HEK293 (cell line): ENCODE measurements around the gene TNRC6A.

ENCODE experiments used
- CTCF ChIA-PET: fragments of 350-600 bp; formaldehyde crosslinking; extraction: SDS; loops from one replicate; lab custom pipeline; 2021; ENCODE audit warnings: antibody characterized with exemption; lab: Yijun Ruan, JAX
- POLR2A ChIA-PET: fragments of 300-600 bp; formaldehyde crosslinking; extraction: SDS; loops from one replicate; lab custom pipeline; 2020; ENCODE audit warnings: antibody characterized with exemption, inconsistent platforms; lab: Yijun Ruan, JAX
- H3K27ac ChIP-seq: fragments of 200-500 bp; sonication (Bioruptor generic); 2 replicates; pipeline ENCODE4 v1.5.1; 2014; ENCODE audit warnings: low read depth, low read length, control low read depth, inconsistent platforms; ENCODE audit errors: extremely low read depth
- H3K36me3 ChIP-seq, 2 experiments: fragments of 200-500 bp in 1 of 2; sonication (Bioruptor generic) in 1 of 2; 1 replicate in 1 of 2; 2 replicates in 1 of 2; pipeline ENCODE4 v1.5.1; 2014 to 2017; ENCODE audit warnings: inconsistent platforms in 2 of 2, low read length in 2 of 2; ENCODE audit not compliant: control insufficient read depth in 2 of 2, insufficient read depth in 1 of 2
- H3K4me1 ChIP-seq: fragments of 200-500 bp; sonication (Bioruptor generic); 2 replicates; pipeline ENCODE4 v1.5.1; 2014; ENCODE audit warnings: mild to moderate bottlenecking, low read length, inconsistent platforms; ENCODE audit not compliant: control insufficient read depth, insufficient read depth
- H3K4me3 ChIP-seq: 2 replicates; pipeline ENCODE4 v1.5.1; 2011; ENCODE audit warnings: low read depth, mild to moderate bottlenecking, control low read depth, low read length, moderate library complexity
- H3K9me3 ChIP-seq: fragments of 200-500 bp; sonication (Bioruptor generic); 2 replicates; pipeline ENCODE4 v1.5.1; 2014; ENCODE audit warnings: low read depth, low read length, inconsistent platforms; ENCODE audit not compliant: control insufficient read depth, insufficient read depth
- FEZF1 ChIP-seq: fragments of 450-650 bp; formaldehyde crosslinking; IDR thresholded peaks from 2 replicates; pipeline ENCODE4 v1.5.1; 2016; ENCODE audit warnings: missing biosample characterization, missing genetic modification characterization
- GLI4 ChIP-seq: fragments of 450-650 bp; formaldehyde crosslinking; IDR thresholded peaks from 2 replicates; pipeline ENCODE4 v1.5.1; 2016; ENCODE audit warnings: missing biosample characterization, missing genetic modification characterization
- GLIS1 ChIP-seq: fragments of 450-650 bp; formaldehyde crosslinking; IDR thresholded peaks from 2 replicates; pipeline ENCODE4 v1.5.1; 2016; ENCODE audit warnings: missing biosample characterization, missing genetic modification characterization
- IKZF3 ChIP-seq: fragments of 450-650 bp; IDR thresholded peaks from 2 replicates; pipeline ENCODE4 v1.5.0; 2018; ENCODE audit warnings: missing biosample characterization, mild to moderate bottlenecking, missing genetic modification characterization, moderate library complexity
- KLF7 ChIP-seq: fragments of 450-650 bp; formaldehyde crosslinking; IDR thresholded peaks from 2 replicates; pipeline ENCODE4 v1.5.1; 2016; ENCODE audit warnings: missing biosample characterization, missing genetic modification characterization, borderline replicate concordance
- MZF1 ChIP-seq: fragments of 450-650 bp; formaldehyde crosslinking; IDR thresholded peaks from 2 replicates; pipeline ENCODE4 v1.5.1; 2017; ENCODE audit warnings: missing biosample characterization, missing genetic modification characterization, borderline replicate concordance
- OVOL3 ChIP-seq: fragments of 450-650 bp; formaldehyde crosslinking; IDR thresholded peaks from 2 replicates; pipeline ENCODE4 v1.5.1; 2016; ENCODE audit warnings: missing biosample characterization, missing genetic modification characterization
- PRDM1 ChIP-seq: fragments of 450-650 bp; formaldehyde crosslinking; IDR thresholded peaks from 2 replicates; pipeline ENCODE4; 2016; ENCODE audit warnings: missing biosample characterization, missing genetic modification characterization
- SETDB1 ChIP-seq: IDR thresholded peaks from one replicate; pipeline ENCODE4 v1.6.1; 2017; ENCODE audit warnings: mild to moderate bottlenecking, low read length, moderate library complexity, mixed read lengths; ENCODE audit not compliant: insufficient read length
- ZBTB1 ChIP-seq: fragments of 450-650 bp; formaldehyde crosslinking; IDR thresholded peaks from 2 replicates; pipeline ENCODE4 v1.5.1; 2016; ENCODE audit warnings: missing biosample characterization, missing genetic modification characterization
- ZBTB20 ChIP-seq: fragments of 450-650 bp; formaldehyde crosslinking; IDR thresholded peaks from 2 replicates; pipeline ENCODE4 v1.5.1; 2016; ENCODE audit warnings: missing biosample characterization, missing genetic modification characterization
- ZEB2 ChIP-seq: fragments of 450-650 bp; formaldehyde crosslinking; IDR thresholded peaks from 2 replicates; pipeline ENCODE4 v1.5.1; 2016; ENCODE audit warnings: missing biosample characterization, missing genetic modification characterization
- ZFP69B ChIP-seq: fragments of 450-650 bp; formaldehyde crosslinking; IDR thresholded peaks from 2 replicates; pipeline ENCODE4 v1.5.1; 2016; ENCODE audit warnings: missing biosample characterization, missing genetic modification characterization
- ZNF121 ChIP-seq: fragments of 450-650 bp; formaldehyde crosslinking; IDR thresholded peaks from 2 replicates; pipeline ENCODE4 v1.5.1; 2016; ENCODE audit warnings: missing biosample characterization, missing genetic modification characterization
- ZNF23 ChIP-seq: fragments of 450-650 bp; formaldehyde crosslinking; IDR thresholded peaks from 2 replicates; pipeline ENCODE4 v1.5.1; 2016; ENCODE audit warnings: missing biosample characterization, missing genetic modification characterization, borderline replicate concordance
- ZNF354C ChIP-seq: fragments of 450-650 bp; formaldehyde crosslinking; IDR thresholded peaks from 2 replicates; pipeline ENCODE4 v1.5.1; 2016; ENCODE audit warnings: missing biosample characterization, missing genetic modification characterization, low read depth, borderline replicate concordance
- ZNF366 ChIP-seq: fragments of 450-650 bp; formaldehyde crosslinking; conservative IDR thresholded peaks from 2 replicates; pipeline ENCODE4 v1.5.1; 2016; ENCODE audit warnings: missing biosample characterization, missing genetic modification characterization
- ZNF423 ChIP-seq: fragments of 450-650 bp; formaldehyde crosslinking; IDR thresholded peaks from 2 replicates; pipeline ENCODE4 v1.5.1; 2016; ENCODE audit warnings: missing biosample characterization, missing genetic modification characterization
- ZNF473 ChIP-seq: fragments of 450-650 bp; formaldehyde crosslinking; IDR thresholded peaks from 2 replicates; pipeline ENCODE4 v1.5.1; 2017; ENCODE audit warnings: missing biosample characterization, missing genetic modification characterization
- ZNF558 ChIP-seq: fragments of 450-650 bp; formaldehyde crosslinking; IDR thresholded peaks from 2 replicates; pipeline ENCODE4 v1.5.1; 2016; ENCODE audit warnings: missing biosample characterization, missing genetic modification characterization
- ZNF596 ChIP-seq: fragments of 450-650 bp; IDR thresholded peaks from 2 replicates; pipeline ENCODE4 v1.5.0; 2018; ENCODE audit warnings: missing biosample characterization, mild to moderate bottlenecking, missing genetic modification characterization, moderate library complexity
- ZNF629 ChIP-seq: fragments of 450-650 bp; formaldehyde crosslinking; IDR thresholded peaks from 2 replicates; pipeline ENCODE4 v1.5.1; 2017; ENCODE audit warnings: missing biosample characterization, missing genetic modification characterization
- ZNF639 ChIP-seq: fragments of 450-650 bp; formaldehyde crosslinking; IDR thresholded peaks from 2 replicates; pipeline ENCODE4 v1.5.1; 2016; ENCODE audit warnings: missing biosample characterization, missing genetic modification characterization
- ZNF645 ChIP-seq: fragments of 450-650 bp; formaldehyde crosslinking; IDR thresholded peaks from 2 replicates; pipeline ENCODE4; 2016; ENCODE audit warnings: missing biosample characterization, missing genetic modification characterization
- ZNF654 ChIP-seq: fragments of 450-650 bp; formaldehyde crosslinking; IDR thresholded peaks from 2 replicates; pipeline ENCODE4 v1.5.1; 2016; ENCODE audit warnings: low read depth, missing biosample characterization, missing genetic modification characterization
- ZNF660 ChIP-seq: fragments of 450-650 bp; IDR thresholded peaks from 2 replicates; pipeline ENCODE4 v1.5.1; 2018; ENCODE audit warnings: missing biosample characterization, mild to moderate bottlenecking, missing genetic modification characterization
- ZNF843 ChIP-seq: fragments of 450-650 bp; formaldehyde crosslinking; IDR thresholded peaks from 2 replicates; pipeline ENCODE4 v1.5.1; 2016; ENCODE audit warnings: missing biosample characterization, missing genetic modification characterization
- ZSCAN23 ChIP-seq: fragments of 450-650 bp; formaldehyde crosslinking; IDR thresholded peaks from 2 replicates; pipeline ENCODE4 v1.5.1; 2016; ENCODE audit warnings: missing biosample characterization, missing genetic modification characterization

The TNRC6A gene

DNA sequence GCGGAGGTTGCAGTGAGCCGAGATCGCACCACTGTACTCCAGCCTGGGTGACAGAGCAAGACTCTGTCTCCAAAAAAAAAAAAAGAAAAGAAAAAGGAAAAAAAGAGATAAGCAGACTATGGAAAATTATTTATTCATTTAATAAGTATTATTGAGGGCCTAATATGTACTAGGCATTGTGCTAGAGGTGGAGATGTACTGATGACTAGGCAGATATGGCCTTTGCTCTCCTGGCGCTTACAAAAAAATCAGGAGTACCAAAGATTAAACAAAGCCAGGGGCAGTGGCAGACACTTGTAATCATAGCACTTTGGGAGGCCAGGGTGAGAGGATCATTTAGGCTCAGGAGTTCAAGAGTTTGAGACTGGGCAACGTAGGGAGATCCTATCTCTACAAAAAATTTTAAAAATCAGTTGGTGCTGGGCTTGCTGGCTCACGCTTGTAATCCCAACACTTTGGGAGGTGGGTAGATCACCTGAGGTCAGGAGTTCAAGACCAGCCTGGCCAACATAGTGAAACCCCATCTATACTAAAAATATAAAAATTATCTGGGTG is 10.4 kb upstream of the TNRC6A start:
- CTCF ChIA-PET: interaction anchor here (0.6 kb wide), 1 partner anchor 194 kb away, joined by 3 read pairs; no protein-coding TSS in a partner anchor
- H3K27ac ChIP-seq: no peak overlapping the region
- POLR2A ChIA-PET: interaction anchor here (0.6 kb wide), 1 partner anchor 143 kb away, joined by 3 read pairs; no protein-coding TSS in a partner anchor

GRCh38 chr16:24721830-24722238 is 7.6 kb upstream of the TNRC6A start:
- POLR2A ChIA-PET: no interaction called here
- Histone ChIP-seq H3K4me1 (no peaks in the 10 kb centered on the region), H3K36me3 (no peaks in the 10 kb centered on the region), H3K9me3 (no peaks in the 10 kb centered on the region)
- no peak for TF ChIP-seq IKZF3 (tag by site-specific recombination)
- no peak for TF ChIP-seq ZNF645 (tag by site-specific recombination)
- no peak for TF ChIP-seq SETDB1
- TF ChIP-seq MZF1 (tag by site-specific recombination): no peak
- no peak for TF ChIP-seq PRDM1 (tag by site-specific recombination)
- no peak for TF ChIP-seq ZBTB1 (tag by site-specific recombination)
- no peak for TF ChIP-seq ZEB2 (tag by site-specific recombination)
- TF ChIP-seq ZNF654 (tag by site-specific recombination): no peak
- TF ChIP-seq, all 188 proteins: peak for 0
- no peak overlapping the region for H3K27ac ChIP-seq
- CTCF ChIA-PET: no interaction called here
- H3K4me3 ChIP-seq: no peak overlapping the region

More for the DNA sequence above, 10.4 kb upstream of the TNRC6A start:
- no peaks in the 10 kb centered on the region for H3K9me3 ChIP-seq
- TF ChIP-seq ZNF121 (tag by site-specific recombination) (0 out of 2 replicates have a peak, but pooled peaks have one; percentile 38), ZNF629 (tag by site-specific recombination) (no peak)
- no peaks in the 10 kb centered on the region for H3K4me1 ChIP-seq
- H3K36me3 ChIP-seq: no peaks in the 10 kb centered on the region
- H3K4me3 ChIP-seq: no peak overlapping the region

DNA sequence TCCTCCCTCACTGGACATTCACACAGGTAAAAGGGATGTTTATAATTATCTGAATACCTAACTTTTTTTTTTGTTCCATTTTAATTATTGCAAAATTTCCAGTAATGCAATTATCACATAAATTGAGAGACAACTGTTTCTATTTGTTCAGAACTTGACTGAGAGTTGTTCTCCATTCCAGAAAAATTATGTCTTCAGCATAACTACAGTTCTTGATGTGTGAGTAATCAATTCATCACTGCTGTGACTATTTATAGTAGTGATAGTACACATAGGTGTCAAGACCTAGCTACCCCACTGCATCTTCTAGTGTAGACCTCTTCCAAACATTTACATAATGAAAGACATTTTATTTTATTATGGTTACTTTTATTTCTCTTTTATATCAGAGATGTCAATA is 5.8 kb upstream of the TNRC6A start:
- Histone ChIP-seq H3K4me1 (no peaks in the 10 kb centered on the region), H3K4me3 (no peak overlapping the region), H3K36me3 (no peaks in the 10 kb centered on the region), H3K27ac (no peak overlapping the region), H3K9me3 (no peaks in the 10 kb centered on the region)
- POLR2A ChIA-PET: no interaction called here
- CTCF ChIA-PET: no interaction called here
- no peak for TF ChIP-seq OVOL3 (tag by site-specific recombination)
- TF ChIP-seq ZNF660 (tag by site-specific recombination): peak; percentile 95

DNA sequence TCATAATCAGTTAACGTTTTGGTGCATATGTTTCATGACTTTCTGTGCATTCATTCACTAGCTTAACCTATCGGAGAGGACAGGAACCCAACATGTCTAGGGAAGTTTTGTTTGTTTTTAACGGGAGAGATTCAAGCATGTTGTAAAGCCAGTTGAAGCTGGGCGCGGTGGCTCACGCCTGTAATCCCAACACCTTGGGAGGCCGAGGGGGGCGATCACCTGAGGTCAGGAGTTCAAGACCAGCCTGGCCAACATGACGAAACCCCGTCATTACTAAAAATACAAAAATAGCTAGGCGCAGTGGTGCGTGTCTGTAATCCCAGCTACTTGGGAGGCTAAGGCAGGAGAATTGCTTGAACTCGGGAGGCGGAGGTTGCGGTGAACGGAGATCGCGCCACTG is 1.4 kb upstream of the TNRC6A start:
- POLR2A ChIA-PET: no interaction called here
- no peak overlapping the region for H3K27ac ChIP-seq
- CTCF ChIA-PET: interaction anchor here (0.7 kb wide), 1 partner anchor 130 kb away, joined by 3 read pairs; no protein-coding TSS in a partner anchor
- H3K4me3 ChIP-seq: no peak overlapping the region
- no peaks in the 10 kb centered on the region for H3K9me3 ChIP-seq
- H3K36me3 ChIP-seq: peaks cover 3 to 14% of the 10 kb centered on the region in 2 experiments; a peak in 2 of 3 replicates
- H3K4me1 ChIP-seq: peaks cover 6% of the 10 kb centered on the region; the same call in 1 of the 2 replicates
- TF ChIP-seq ZNF423 (tag by site-specific recombination) (no peak), ZNF843 (tag by site-specific recombination) (no peak), ZNF558 (no peak), ZNF639 (tag by site-specific recombination) (no peak), ZNF366 (tag by site-specific recombination) (no peak), ZNF596 (no peak), GLI4 (tag by site-specific recombination) (no peak), ZNF23 (tag by site-specific recombination) (no peak), FEZF1 (no peak), ZBTB20 (tag by site-specific recombination) (no peak), ZFP69B (tag by site-specific recombination) (no peak), KLF7 (tag by site-specific recombination) (no peak), ZSCAN23 (tag by site-specific recombination) (no peak), GLIS1 (tag by site-specific recombination) (no peak), ZNF473 (tag by site-specific recombination) (no peak), ZNF354C (no peak)
